Measurements from ENCODE around the gene TLE5.

TLE5 gene

GRCh38 chr19:3102239-3103140 lies 40.2 kb upstream of the TLE5 start:
- Histone ChIP-seq H3K36me3 (ENCODE audit: control insufficient read depth in 5 of 5, insufficient read depth in 5 of 5, low read length in 5 of 5) (no peaks in the 10 kb centered on the region), H3K4me1 (ENCODE audit: control insufficient read depth in 5 of 5, insufficient read depth in 5 of 5, low read length in 5 of 5) (peaks cover 7 to 69% (median 68%) of the 10 kb centered on the region in 5 donors), H3K9ac (ENCODE audit: low read length in 5 of 5) (no peak overlapping the region), H3K27ac (ENCODE audit: low read depth, low read length) (no peak overlapping the region), H3K27me3 (ENCODE audit: control insufficient read depth in 5 of 5, insufficient read depth in 4 of 5, low read length in 5 of 5) (no peaks in the 10 kb centered on the region), H3K4me3 (ENCODE audit: low read depth in 1 of 5, low read length in 5 of 5) (no peak overlapping the region), H3K9me3 (ENCODE audit: control insufficient read depth in 5 of 5, low read length in 5 of 5) (no peaks in the 10 kb centered on the region)

DNA sequence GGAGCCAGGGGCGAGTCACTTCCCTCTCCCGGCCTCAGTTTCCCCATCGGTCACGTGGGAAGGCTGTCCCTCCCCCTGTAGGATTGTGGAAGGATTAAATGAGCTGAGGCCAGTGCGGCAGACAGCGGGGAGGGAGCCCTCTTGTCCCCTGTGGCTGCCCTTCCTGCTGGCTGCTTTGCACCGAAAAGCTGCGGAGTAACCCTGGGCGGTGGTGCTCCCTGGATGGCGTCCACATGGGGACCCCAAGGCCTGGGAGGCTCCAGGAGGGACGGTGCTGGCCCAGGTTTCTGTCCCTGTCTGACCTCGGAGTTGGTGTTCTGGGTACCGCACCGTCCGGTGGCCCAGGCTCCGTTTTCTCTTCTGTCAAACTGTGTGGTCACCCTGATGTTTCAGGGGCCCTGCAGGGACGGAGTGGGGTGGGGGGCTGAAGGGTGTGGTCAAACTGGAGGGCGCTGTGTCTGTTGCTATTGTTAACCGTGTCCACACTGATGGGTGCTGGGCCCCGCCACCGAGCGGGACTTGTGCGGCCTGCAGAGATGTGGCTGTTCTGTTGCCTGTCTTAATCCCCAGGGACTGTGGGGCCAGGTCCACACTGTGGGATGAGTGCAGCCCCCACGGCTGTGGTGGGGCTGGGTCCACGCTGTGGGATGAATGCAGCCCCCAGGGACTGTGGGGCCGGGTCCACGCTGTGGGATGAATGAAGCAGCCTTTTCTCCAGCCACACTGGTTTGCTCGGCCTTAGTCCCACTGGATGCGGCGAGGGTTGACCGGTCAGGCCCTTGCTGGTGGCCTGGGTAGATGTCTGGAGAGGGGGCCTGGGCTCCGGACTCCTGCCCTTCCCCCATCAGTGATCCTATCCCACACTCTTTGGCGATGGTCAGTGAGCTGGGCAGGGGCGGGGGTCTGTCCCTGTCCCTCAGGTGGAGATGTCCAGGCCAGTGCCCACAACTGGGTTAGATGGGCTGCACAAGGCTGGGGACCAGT lies 38.7 kb upstream of the TLE5 start:
- H3K9ac ChIP-seq (ENCODE audit: low read length in 5 of 5), result peak overlapping the region in 2 of 5 donors; percentile 16 to 64

GRCh38 chr19:3100331-3100730 lies 38.0 kb upstream of the TLE5 start:
- Histone ChIP-seq H3K27me3 (ENCODE audit: control insufficient read depth in 5 of 5, insufficient read depth in 4 of 5, low read length in 5 of 5) (no peaks in the 10 kb centered on the region), H3K4me1 (ENCODE audit: control insufficient read depth in 5 of 5, insufficient read depth in 5 of 5, low read length in 5 of 5) (peaks cover 18 to 82% (median 76%) of the 10 kb centered on the region in 5 donors), H3K9me3 (ENCODE audit: control insufficient read depth in 5 of 5, low read length in 5 of 5) (no peaks in the 10 kb centered on the region), H3K9ac (ENCODE audit: low read length in 5 of 5) (peak overlapping the region in 2 of 5 donors; percentile 16 to 98), H3K4me3 (ENCODE audit: low read depth in 1 of 5, low read length in 5 of 5) (no peak overlapping the region), H3K36me3 (ENCODE audit: control insufficient read depth in 5 of 5, insufficient read depth in 5 of 5, low read length in 5 of 5) (no peaks in the 10 kb centered on the region), H3K27ac (ENCODE audit: low read depth, low read length) (no peak overlapping the region)

More for the DNA sequence above, 38.7 kb upstream of the TLE5 start:
- Histone ChIP-seq H3K27me3 (ENCODE audit: control insufficient read depth in 5 of 5, insufficient read depth in 4 of 5, low read length in 5 of 5) (no peaks in the 10 kb centered on the region), H3K9me3 (ENCODE audit: control insufficient read depth in 5 of 5, low read length in 5 of 5) (no peaks in the 10 kb centered on the region), H3K27ac (ENCODE audit: low read depth, low read length) (no peak overlapping the region), H3K36me3 (ENCODE audit: control insufficient read depth in 5 of 5, insufficient read depth in 5 of 5, low read length in 5 of 5) (no peaks in the 10 kb centered on the region), H3K4me1 (ENCODE audit: control insufficient read depth in 5 of 5, insufficient read depth in 5 of 5, low read length in 5 of 5) (peaks cover 15 to 79% (median 75%) of the 10 kb centered on the region in 5 donors), H3K4me3 (ENCODE audit: low read depth in 1 of 5, low read length in 5 of 5) (no peak overlapping the region)

GRCh38 chr19:3099347-3100145 lies 37.3 kb upstream of the TLE5 start:
- peak overlapping the region; percentile 59 for H3K27ac ChIP-seq (ENCODE audit: low read depth, low read length)
- no peaks in the 10 kb centered on the region for H3K9me3 ChIP-seq (ENCODE audit: control insufficient read depth in 5 of 5, low read length in 5 of 5)
- H3K9ac ChIP-seq (ENCODE audit: low read length in 5 of 5), result peak overlapping the region in 3 of 5 donors; percentile 81 to 99 (median 98)
- H3K4me3 ChIP-seq (ENCODE audit: low read depth in 1 of 5, low read length in 5 of 5), result peak overlapping the region in 3 of 5 donors; percentile 56 to 94 (median 91)
- H3K27me3 ChIP-seq (ENCODE audit: control insufficient read depth in 5 of 5, insufficient read depth in 4 of 5, low read length in 5 of 5), result no peaks in the 10 kb centered on the region
- no peaks in the 10 kb centered on the region for H3K36me3 ChIP-seq (ENCODE audit: control insufficient read depth in 5 of 5, insufficient read depth in 5 of 5, low read length in 5 of 5)
- H3K4me1 ChIP-seq (ENCODE audit: control insufficient read depth in 5 of 5, insufficient read depth in 5 of 5, low read length in 5 of 5), result peaks cover 18 to 86% (median 81%) of the 10 kb centered on the region in 5 donors

DNA sequence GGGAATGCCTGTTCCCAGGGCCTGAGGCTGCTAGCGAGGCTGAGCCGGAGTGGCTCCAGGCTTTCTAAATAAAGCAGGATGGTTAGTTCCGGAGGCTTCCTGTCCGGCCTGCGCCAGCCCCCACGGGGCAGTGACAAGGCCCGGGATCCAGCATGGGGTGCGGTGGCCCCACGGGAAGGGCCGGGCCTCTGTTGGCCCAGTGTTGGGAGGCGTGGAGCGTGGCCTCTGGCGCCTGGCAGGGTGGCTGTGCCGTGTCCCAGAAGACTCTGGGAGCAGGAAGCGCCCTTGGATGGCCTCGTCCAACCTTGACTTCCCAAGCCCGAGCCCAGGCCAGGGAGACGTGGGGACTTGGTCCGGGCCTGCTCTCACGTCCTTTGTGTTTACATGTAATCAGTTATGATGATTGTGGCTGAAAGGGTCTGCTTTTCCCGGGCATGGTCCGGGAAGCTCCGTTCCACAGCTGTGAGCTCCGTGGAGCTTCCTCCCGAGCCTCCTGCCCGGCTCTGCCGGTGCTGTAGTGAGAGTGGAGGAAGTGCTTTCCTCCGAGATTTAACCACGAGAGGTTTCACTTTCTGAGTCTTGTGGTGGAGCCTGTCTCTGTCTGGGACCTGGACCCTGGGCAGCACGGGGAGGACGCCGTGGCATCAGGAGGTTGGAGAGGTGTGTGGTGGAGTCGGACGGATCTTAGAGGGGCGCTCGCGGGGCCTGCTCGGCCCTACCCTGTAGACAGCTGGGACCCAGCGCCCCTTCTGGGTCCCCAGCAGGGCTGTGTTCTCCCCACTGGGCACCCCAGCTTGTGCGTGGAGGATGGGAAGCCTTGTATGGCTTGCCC lies 36.4 kb upstream of the TLE5 start:
- peak overlapping the region; percentile 44 to 94 (median 56) for H3K4me3 ChIP-seq (ENCODE audit: low read depth in 1 of 5, low read length in 5 of 5)
- H3K36me3 ChIP-seq (ENCODE audit: control insufficient read depth in 5 of 5, insufficient read depth in 5 of 5, low read length in 5 of 5), result no peaks in the 10 kb centered on the region
- no peaks in the 10 kb centered on the region for H3K9me3 ChIP-seq (ENCODE audit: control insufficient read depth in 5 of 5, low read length in 5 of 5)
- no peaks in the 10 kb centered on the region for H3K27me3 ChIP-seq (ENCODE audit: control insufficient read depth in 5 of 5, insufficient read depth in 4 of 5, low read length in 5 of 5)
- H3K9ac ChIP-seq (ENCODE audit: low read length in 5 of 5), result peak overlapping the region; percentile 63 to 99 (median 81)
- peaks cover 18 to 79% (median 73%) of the 10 kb centered on the region in 5 donors for H3K4me1 ChIP-seq (ENCODE audit: control insufficient read depth in 5 of 5, insufficient read depth in 5 of 5, low read length in 5 of 5)
- H3K27ac ChIP-seq (ENCODE audit: low read depth, low read length), result peak overlapping the region; percentile 59

DNA sequence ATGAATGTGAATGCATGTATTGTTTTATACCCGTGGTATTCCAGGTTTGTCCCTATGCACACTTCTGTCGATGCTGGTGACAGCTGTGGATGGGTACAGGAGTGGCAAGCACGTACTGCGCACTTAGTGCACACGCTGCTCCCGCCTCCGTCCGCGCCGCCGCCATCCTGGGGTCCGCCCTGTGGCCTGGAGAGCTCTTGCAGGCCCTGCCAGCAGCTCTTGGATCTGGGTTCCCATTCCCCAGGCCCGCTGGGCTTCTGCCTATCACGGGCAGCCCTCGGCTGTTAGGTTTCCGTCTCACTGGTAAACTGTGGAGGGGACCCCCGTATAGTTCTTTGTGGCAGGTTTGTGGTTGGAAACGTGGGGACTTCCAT lies 35.8 kb upstream of the TLE5 start:
- no peaks in the 10 kb centered on the region for H3K27me3 ChIP-seq (ENCODE audit: control insufficient read depth in 5 of 5, insufficient read depth in 4 of 5, low read length in 5 of 5)
- peaks cover 18 to 81% (median 70%) of the 10 kb centered on the region in 5 donors for H3K4me1 ChIP-seq (ENCODE audit: control insufficient read depth in 5 of 5, insufficient read depth in 5 of 5, low read length in 5 of 5)
- peak overlapping the region; percentile 48 to 94 (median 63) for H3K4me3 ChIP-seq (ENCODE audit: low read depth in 1 of 5, low read length in 5 of 5)
- peak overlapping the region; percentile 59 to 99 (median 81) for H3K9ac ChIP-seq (ENCODE audit: low read length in 5 of 5)
- H3K27ac ChIP-seq (ENCODE audit: low read depth, low read length), result peak overlapping the region; percentile 59
- H3K36me3 ChIP-seq (ENCODE audit: control insufficient read depth in 5 of 5, insufficient read depth in 5 of 5, low read length in 5 of 5), result no peaks in the 10 kb centered on the region
- H3K9me3 ChIP-seq (ENCODE audit: control insufficient read depth in 5 of 5, low read length in 5 of 5), result no peaks in the 10 kb centered on the region

DNA sequence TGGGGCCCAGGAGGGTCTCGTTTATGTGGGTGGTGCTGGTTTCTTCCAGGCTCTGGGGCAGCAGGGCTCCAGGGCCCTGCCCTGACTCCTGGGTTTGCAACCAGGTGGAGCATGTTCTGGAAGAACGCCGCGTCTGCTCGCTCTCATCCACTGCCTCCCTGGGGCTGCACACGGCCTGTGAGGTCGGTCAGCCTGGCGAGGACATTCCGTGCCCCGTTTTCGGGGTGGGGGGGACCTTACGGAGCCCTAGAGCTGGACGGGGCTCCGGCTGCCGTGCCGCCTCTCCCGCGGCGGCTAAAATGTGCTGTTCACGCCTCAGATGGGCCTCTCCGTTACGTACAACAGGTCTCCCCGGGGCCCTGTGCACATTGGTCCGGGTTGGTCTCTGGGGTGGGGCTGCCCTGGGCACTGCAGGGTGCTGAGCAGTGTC lies 35.2 kb upstream of the TLE5 start:
- Histone ChIP-seq H3K27ac (ENCODE audit: low read depth, low read length) (peak overlapping the region; percentile 59), H3K27me3 (ENCODE audit: control insufficient read depth in 5 of 5, insufficient read depth in 4 of 5, low read length in 5 of 5) (no peaks in the 10 kb centered on the region), H3K9ac (ENCODE audit: low read length in 5 of 5) (peak overlapping the region in 4 of 5 donors; percentile 52 to 99 (median 78))

DNA sequence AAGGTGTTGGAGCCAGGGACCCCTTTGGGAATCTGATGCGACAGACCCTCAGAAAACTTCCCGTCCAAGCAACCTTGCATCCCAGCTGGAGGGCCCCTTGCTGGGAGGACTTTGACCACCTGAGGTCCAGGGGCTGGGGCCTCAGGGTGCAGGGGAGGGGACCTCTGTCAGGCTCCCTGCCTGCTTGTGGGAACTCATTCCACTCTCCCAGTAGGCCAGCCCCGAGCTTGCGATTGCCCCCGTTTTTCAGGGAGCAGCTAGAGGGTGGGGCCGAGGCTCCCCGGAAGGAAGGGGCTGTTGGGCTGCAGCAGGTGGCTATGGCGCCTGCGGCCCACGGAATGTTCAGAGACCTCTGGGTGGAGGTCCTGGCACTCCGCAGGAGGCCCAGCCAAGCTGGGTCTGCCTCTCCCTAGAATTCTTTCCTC lies 34.6 kb upstream of the TLE5 start:
- H3K9ac ChIP-seq (ENCODE audit: low read length in 5 of 5), result peak overlapping the region in 3 of 5 donors; percentile 30 to 99 (median 98)
- no peaks in the 10 kb centered on the region for H3K36me3 ChIP-seq (ENCODE audit: control insufficient read depth in 5 of 5, insufficient read depth in 5 of 5, low read length in 5 of 5)
- H3K27me3 ChIP-seq (ENCODE audit: control insufficient read depth in 5 of 5, insufficient read depth in 4 of 5, low read length in 5 of 5), result no peaks in the 10 kb centered on the region
- H3K9me3 ChIP-seq (ENCODE audit: control insufficient read depth in 5 of 5, low read length in 5 of 5), result no peaks in the 10 kb centered on the region
- peak overlapping the region in 4 of 5 donors; percentile 83 to 94 (median 90) for H3K4me3 ChIP-seq (ENCODE audit: low read depth in 1 of 5, low read length in 5 of 5)
- peak overlapping the region; percentile 59 for H3K27ac ChIP-seq (ENCODE audit: low read depth, low read length)
- peaks cover 18 to 75% (median 70%) of the 10 kb centered on the region in 5 donors for H3K4me1 ChIP-seq (ENCODE audit: control insufficient read depth in 5 of 5, insufficient read depth in 5 of 5, low read length in 5 of 5)

More for the DNA sequence above, 35.2 kb upstream of the TLE5 start:
- no peaks in the 10 kb centered on the region for H3K36me3 ChIP-seq (ENCODE audit: control insufficient read depth in 5 of 5, insufficient read depth in 5 of 5, low read length in 5 of 5)
- no peaks in the 10 kb centered on the region for H3K9me3 ChIP-seq (ENCODE audit: control insufficient read depth in 5 of 5, low read length in 5 of 5)
- peaks cover 18 to 80% (median 70%) of the 10 kb centered on the region in 5 donors for H3K4me1 ChIP-seq (ENCODE audit: control insufficient read depth in 5 of 5, insufficient read depth in 5 of 5, low read length in 5 of 5)
- H3K4me3 ChIP-seq (ENCODE audit: low read depth in 1 of 5, low read length in 5 of 5), result peak overlapping the region; percentile 48 to 94 (median 63)

All from subcutaneous abdominal adipose tissue (tissue), 5 donors.